Dendritic cell treated with granulocyte-macrophage colony-stimulating factor and Interleukin-4, amounts not matched to agents 40 ng/mL and 50 ng/mL, for 4 days (primary cell): ENCODE data around the gene CYB5B.

Experiments
- H3K27ac Mint-ChIP-seq: one replicate; pipeline ENCODE4 v1.8.0; 2022; ENCODE audit warnings: mild to moderate bottlenecking, mixed read lengths
- H3K27me3 Mint-ChIP-seq: one replicate; pipeline ENCODE4 v1.8.0; 2022; ENCODE audit warnings: mild to moderate bottlenecking, mixed read lengths
- H3K36me3 Mint-ChIP-seq: one replicate; pipeline ENCODE4 v1.8.0; 2022; ENCODE audit warnings: low read depth, mixed read lengths
- H3K4me1 Mint-ChIP-seq: one replicate; pipeline ENCODE4 v1.8.0; 2022; ENCODE audit warnings: low read depth, mixed read lengths
- H3K4me3 Mint-ChIP-seq: one replicate; pipeline ENCODE4 v1.8.0; 2022; ENCODE audit warnings: mild to moderate bottlenecking, moderate library complexity, mixed read lengths
- H3K9me3 Mint-ChIP-seq: one replicate; pipeline ENCODE4 v1.8.0; 2022; ENCODE audit warnings: mixed read lengths
- intact Hi-C: fragments of 100-400 bp; cut with micrococcal nuclease; formaldehyde crosslinking; loops from one replicate; pipeline ENCODE4 v1.15.0; 2022

Gene CYB5B, protein sequence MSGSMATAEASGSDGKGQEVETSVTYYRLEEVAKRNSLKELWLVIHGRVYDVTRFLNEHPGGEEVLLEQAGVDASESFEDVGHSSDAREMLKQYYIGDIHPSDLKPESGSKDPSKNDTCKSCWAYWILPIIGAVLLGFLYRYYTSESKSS

DNA sequence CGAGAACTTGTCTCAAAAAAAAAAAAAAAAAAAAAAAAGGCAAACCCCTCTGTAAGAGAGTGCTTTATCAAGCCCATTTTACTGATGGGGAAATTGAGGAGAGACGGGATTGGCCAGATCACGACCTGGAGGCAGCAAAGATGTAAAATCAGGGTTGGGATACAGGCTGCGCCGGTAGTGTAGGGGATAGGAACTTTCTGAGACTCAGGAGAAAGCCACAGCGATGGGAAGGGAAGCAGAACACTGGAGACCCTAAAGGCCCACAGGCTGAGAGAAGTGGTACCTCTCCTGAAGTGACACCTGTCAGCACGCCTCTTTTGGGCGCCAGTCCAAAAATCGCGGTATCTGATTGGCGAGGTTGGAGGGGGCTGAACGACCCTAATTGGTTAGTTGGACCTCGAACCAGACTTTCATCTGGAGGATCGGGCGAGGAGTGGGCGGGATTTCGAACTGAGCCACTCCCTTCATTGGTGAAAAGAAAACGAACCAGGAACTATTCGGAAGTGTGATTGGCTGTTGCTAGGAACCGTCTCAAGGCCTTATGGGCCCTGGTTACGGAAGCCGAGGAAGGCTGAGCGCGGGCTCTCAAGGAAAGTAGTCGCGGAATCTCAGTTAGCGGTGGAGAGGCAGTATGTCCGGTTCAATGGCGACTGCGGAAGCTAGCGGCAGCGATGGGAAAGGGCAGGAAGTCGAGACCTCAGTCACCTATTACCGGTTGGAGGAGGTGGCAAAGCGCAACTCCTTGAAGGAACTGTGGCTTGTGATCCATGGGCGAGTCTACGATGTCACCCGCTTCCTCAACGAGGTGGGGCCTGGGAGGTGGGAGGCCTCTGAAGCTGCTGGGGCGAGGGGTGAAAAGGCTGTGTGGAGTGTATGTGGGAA lies at the start of gene CYB5B:
Gene CYB5B (plus strand): TSS at position 567 of the 882 bp plus-strand sequence. CDS start 65 bp downstream, at position 632.
- Mint-ChIP-seq H3K36me3 (peaks cover 41% of the 10 kb centered on the region), H3K27me3 (no peaks in the 10 kb centered on the region), H3K9me3 (peaks cover 13% of the 10 kb centered on the region), H3K4me3 (peak within 1 kb of the TSS; percentile 99), H3K4me1 (peaks cover 36% of the 10 kb centered on the region), H3K27ac (peak within 1 kb of the TSS; percentile 93)
- intact Hi-C loops = loop anchor here (1.0 kb wide), 1 partner anchor 22 kb away; no protein-coding TSS in a partner anchor

DNA sequence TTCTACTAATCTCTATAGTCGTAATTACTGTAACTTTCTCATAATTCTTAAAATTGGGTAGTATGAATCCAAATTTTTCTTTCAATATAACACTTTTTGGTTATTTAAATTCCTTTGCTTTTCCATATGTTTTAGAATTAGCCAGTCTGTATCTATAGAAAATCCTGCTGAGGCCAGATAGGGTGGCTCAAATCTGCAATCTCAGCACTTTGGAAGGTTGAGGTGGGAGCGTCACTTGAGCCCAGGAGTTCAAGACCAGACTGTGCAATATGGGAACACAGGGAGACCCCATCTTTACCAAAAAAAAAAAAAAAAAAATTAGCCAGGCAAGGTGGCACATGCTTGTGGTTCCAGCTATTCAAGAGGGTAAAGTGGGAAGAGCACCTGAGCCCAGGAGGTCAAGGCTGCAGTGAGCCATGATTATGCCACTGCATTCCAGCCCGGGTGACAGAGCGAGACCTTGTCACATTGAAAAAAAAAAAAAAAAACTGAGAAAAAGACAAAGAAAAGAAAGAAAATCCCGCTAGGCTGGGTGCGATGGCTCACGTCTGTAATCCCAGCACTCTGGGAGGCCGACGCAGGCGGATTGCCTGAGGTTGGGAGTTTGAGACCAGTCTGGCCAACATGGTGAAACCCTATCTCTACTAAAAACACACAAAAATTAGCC lies 47.9 kb upstream of the CYB5B start:
- Mint-ChIP-seq H3K27ac (no peak overlapping the region), H3K4me1 (peaks cover 4% of the 10 kb centered on the region), H3K9me3 (no peaks in the 10 kb centered on the region), H3K4me3 (no peak overlapping the region), H3K27me3 (no peaks in the 10 kb centered on the region), H3K36me3 (peaks cover 76% of the 10 kb centered on the region)
- intact Hi-C loops = no loop called here

DNA sequence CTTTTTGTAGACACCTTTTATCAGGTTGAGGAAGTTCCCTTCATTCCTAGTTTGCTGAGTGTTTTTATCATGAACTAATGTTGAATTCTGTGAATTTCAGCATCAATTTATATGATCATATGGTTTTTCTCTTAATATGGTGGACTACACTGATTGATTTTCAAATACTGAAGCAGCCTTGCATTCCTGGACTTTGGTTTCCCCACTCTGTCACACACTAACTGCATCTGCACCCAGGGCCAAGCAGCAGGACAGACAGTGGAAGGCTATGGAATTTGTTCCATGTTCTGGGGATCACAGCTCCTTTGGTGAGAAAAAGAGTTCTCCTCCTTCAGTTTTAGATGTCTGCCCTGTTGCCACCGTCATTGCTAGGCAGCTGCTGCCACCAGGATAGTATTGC lies 46.4 kb upstream of the CYB5B start:
- intact Hi-C loops = no loop called here
- H3K4me3 Mint-ChIP-seq = no peak overlapping the region
- peak overlapping the region; percentile 25 for H3K27ac Mint-ChIP-seq
- H3K4me1 Mint-ChIP-seq = peaks cover 13% of the 10 kb centered on the region
- H3K27me3 Mint-ChIP-seq = no peaks in the 10 kb centered on the region
- no peaks in the 10 kb centered on the region for H3K9me3 Mint-ChIP-seq
- H3K36me3 Mint-ChIP-seq = peaks cover 73% of the 10 kb centered on the region

DNA sequence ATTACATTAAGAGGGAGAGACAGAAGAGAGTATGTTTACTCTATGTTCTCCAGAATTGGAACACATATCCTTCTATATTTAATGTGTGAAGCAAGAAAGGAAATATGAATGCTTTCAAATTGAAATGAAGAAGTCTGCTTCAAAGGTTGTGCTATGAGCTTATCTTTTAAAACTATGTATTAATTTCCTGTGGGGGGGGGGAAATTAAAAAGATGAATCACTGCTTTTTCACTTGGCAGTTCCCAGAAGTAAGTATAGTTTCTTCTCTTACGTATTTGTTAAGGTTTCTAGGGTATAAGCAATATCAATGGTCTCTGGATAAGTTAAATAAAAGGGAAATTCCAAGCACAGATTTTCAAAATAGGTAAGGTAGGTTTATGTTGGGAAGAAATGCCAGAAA lies 45.7 kb upstream of the CYB5B start:
- intact Hi-C loops = no loop called here
- no peaks in the 10 kb centered on the region for H3K9me3 Mint-ChIP-seq
- no peaks in the 10 kb centered on the region for H3K27me3 Mint-ChIP-seq
- peak overlapping the region; percentile 25 for H3K27ac Mint-ChIP-seq
- peaks cover 73% of the 10 kb centered on the region for H3K36me3 Mint-ChIP-seq
- peaks cover 19% of the 10 kb centered on the region for H3K4me1 Mint-ChIP-seq
- H3K4me3 Mint-ChIP-seq = no peak overlapping the region

DNA sequence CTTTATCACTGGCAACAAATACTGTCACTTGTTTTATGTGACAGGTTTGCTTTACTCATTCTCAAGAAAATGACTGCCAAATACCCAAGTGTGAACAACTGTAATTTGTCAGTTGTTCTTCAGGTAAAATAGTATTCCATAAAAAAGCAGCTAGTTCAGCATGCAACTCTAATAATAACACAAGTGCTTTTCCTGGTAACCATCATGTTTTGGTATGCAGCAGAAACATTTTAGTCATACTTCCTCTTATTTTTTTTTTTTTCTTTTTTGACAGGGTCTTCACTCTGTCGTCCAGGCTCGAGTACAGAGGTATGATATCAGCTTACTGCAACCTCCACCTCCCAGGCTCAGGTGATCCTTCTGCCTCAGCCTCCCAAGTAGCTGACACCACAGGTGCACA lies 43.2 kb upstream of the CYB5B start:
- Mint-ChIP-seq H3K36me3 (peaks cover 76% of the 10 kb centered on the region), H3K27ac (peak overlapping the region; percentile 89), H3K4me3 (peak overlapping the region; percentile 54), H3K27me3 (no peaks in the 10 kb centered on the region), H3K4me1 (peaks cover 32% of the 10 kb centered on the region), H3K9me3 (no peaks in the 10 kb centered on the region)
- intact Hi-C loops = no loop called here

DNA sequence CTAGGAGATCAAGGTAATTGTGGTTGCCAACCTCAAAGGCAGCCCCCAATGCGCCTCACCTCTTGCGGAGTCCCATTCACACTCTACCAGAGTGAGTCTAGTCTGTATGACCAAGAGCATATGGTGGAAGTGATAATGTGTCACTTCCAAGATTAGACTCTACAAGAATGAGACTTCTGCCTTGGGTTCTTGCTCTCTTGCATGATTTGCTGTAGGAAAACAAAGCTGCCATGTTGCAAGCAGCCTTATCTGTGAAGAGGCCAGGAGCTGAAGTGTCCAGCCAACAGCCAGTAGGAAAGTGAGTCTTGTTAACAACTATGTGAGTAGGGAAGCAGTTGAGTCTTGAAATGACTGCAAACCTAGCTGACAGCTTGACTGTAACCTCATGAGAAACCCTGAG lies 42.0 kb upstream of the CYB5B start:
- H3K4me3 Mint-ChIP-seq = no peak overlapping the region
- H3K4me1 Mint-ChIP-seq = peaks cover 32% of the 10 kb centered on the region
- H3K9me3 Mint-ChIP-seq = no peaks in the 10 kb centered on the region
- no peaks in the 10 kb centered on the region for H3K27me3 Mint-ChIP-seq
- H3K27ac Mint-ChIP-seq = peak overlapping the region; percentile 89
- H3K36me3 Mint-ChIP-seq = peaks cover 64% of the 10 kb centered on the region
- intact Hi-C loops = no loop called here

DNA sequence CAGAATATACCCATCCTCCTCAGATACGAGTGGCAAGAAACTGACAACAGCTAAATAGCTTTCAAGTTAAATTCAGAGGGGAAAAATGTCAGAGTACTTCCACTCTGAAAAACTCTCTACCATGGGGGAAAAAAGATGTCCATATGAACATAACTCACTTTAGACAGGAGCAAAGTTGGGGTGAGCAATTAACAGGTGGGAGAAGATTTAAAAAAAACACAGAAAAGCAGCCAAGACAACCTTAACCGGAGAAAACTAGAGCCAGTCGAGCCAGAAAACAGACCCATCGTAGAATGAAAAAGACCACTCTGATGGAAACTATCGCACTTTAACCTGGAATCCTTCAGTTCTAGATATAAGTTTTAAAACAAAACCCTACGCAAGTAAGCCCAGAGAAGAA lies 39.4 kb upstream of the CYB5B start:
- peaks cover 39% of the 10 kb centered on the region for H3K36me3 Mint-ChIP-seq
- H3K27me3 Mint-ChIP-seq = no peaks in the 10 kb centered on the region
- intact Hi-C loops = no loop called here

DNA sequence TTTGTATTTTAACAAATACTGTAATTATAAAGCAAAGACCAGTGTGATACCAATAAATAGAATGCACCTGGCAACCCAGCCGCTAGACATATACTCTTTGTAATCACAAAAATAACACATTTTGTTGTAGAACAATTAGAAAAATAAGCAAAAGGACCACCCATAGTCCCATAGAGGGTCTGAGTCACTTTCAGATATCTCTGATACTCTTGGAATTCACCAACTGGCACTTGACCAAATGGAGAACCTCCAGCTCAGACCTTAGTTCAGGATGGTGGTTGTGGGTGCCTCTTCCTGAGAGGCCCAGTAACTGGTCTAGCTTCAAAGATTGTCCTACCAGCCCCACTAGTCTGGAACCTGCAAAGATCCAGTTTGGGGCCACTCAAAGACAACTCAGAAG lies 37.8 kb upstream of the CYB5B start:
- intact Hi-C loops = loop anchor here (2.0 kb wide), 1 partner anchor 48 kb away; the partner anchor contains the start of genes COG8 and NIP7
- Mint-ChIP-seq H3K27ac (no peak overlapping the region), H3K9me3 (no peaks in the 10 kb centered on the region), H3K36me3 (peaks cover 34% of the 10 kb centered on the region), H3K4me1 (peaks cover 28% of the 10 kb centered on the region), H3K4me3 (no peak overlapping the region), H3K27me3 (no peaks in the 10 kb centered on the region)

More for the DNA sequence above, 39.4 kb upstream of the CYB5B start:
- Mint-ChIP-seq H3K9me3 (no peaks in the 10 kb centered on the region), H3K27ac (peak overlapping the region; percentile 89), H3K4me3 (peak overlapping the region; percentile 80), H3K4me1 (peaks cover 32% of the 10 kb centered on the region)

DNA sequence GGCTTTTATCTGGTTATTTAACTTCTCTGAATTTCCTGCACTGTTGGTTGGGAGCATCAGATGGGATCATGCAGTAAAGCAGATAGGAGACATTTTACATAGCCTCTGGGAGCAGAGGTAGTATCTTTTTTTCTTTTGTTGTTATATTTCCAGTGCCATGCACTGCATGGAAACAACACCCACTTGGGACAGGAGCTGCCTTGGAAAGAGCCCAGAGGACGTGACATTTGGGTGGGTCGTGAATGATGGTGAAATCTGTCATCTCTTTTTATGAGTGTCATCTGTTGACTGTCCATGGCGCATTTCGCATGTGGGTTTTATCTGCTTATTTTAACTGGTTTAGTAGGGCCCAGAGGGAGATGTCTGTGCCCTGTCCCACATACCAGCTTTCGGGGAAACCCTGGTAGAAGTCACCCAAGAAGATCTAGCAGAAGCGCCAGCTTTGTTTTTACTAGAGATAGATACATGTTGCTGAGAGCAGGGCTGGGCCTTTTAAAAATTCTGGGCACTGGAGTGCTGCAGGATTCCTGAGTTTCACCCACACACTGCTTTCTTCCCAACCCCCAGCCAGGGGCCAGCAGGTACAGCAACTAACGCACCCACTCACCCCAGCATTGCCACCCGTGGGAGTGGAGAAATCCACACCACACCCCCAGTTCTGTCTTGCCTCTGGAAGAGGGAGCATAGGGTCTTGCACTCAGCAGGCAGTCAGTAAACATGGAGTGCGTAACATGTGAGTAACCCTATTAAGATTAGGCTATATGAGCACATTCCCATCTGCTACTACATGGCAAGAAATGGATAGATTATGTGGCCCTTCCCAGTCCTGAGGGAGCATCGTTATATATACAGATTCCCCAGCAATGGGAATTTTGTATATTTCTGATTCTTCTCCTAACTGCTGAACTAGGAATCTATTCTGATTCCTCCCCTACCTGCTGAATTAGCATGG lies 30.2 kb upstream of the CYB5B start:
- Mint-ChIP-seq H3K36me3 (no peaks in the 10 kb centered on the region), H3K27me3 (peaks cover 29% of the 10 kb centered on the region), H3K27ac (no peak overlapping the region), H3K4me3 (no peak overlapping the region), H3K4me1 (peaks cover 25% of the 10 kb centered on the region), H3K9me3 (no peaks in the 10 kb centered on the region)
- intact Hi-C loops = no loop called here

DNA sequence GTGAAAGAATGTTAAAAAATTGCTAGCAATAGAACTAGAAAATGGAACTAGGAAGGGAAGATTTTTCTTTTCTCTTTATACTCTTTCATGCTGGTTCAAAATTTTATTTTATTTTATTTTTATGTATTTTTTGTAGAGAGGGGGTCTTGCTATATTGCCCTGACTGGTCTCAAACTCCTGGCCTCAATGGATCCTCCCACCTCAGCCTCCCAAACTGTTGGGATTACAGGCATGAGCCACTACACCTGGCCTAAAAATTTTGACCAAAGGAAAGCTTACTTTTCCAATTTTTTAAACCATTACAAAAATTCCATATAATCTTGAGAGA lies 28.6 kb upstream of the CYB5B start:
- peaks cover 32% of the 10 kb centered on the region for H3K4me1 Mint-ChIP-seq
- no peak overlapping the region for H3K4me3 Mint-ChIP-seq
- no peak overlapping the region for H3K27ac Mint-ChIP-seq
- peaks cover 41% of the 10 kb centered on the region for H3K27me3 Mint-ChIP-seq
- intact Hi-C loops = loop anchor here (5.0 kb wide), 1 partner anchor 166 kb away; no protein-coding TSS in a partner anchor
- H3K9me3 Mint-ChIP-seq = no peaks in the 10 kb centered on the region
- no peaks in the 10 kb centered on the region for H3K36me3 Mint-ChIP-seq

DNA sequence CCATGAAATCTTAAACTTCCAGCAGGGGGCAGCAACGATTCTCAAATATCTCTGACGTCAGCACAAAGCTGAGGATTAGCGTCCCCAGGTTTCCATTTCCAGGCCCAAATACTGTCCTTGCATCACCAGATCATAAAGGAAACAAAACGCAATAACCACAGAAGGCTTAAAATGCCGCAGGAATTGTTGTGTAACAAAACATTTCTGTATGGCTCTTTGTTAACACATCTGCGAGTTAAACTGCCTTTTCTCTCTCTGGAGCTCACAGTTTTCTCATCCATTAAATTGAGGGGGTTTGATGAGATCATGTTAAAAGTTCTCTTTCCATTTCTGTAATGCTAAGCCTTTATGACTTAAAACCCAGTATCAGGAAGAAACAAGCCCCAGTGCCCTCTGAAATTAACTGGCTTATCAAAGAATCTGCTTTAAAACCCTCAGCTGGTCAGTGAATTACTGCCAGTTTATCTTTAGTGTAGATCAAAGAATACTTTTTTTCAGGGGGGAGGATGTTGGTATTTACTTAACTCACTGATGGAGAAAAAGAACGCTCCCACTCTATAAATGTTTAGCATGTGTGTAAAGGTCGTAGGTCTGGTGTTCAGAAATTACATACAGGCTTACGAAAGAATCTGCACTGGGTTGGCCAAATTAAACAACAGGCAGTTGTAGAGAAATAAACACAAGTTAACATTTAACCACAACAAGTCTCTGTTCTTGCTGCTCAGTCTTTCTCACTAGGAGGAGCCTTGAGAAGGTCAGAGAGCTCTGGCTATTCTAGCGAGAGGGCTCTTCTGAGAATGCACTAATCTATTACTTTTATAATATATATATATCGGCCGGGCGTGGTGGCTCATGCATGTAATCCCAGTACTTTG lies 28.0 kb upstream of the CYB5B start:
- no peaks in the 10 kb centered on the region for H3K9me3 Mint-ChIP-seq
- H3K27ac Mint-ChIP-seq = no peak overlapping the region
- peaks cover 41% of the 10 kb centered on the region for H3K27me3 Mint-ChIP-seq
- no peaks in the 10 kb centered on the region for H3K36me3 Mint-ChIP-seq
- peaks cover 35% of the 10 kb centered on the region for H3K4me1 Mint-ChIP-seq
- intact Hi-C loops = loop anchor here (5.0 kb wide), 1 partner anchor 166 kb away; no protein-coding TSS in a partner anchor
- H3K4me3 Mint-ChIP-seq = no peak overlapping the region

DNA sequence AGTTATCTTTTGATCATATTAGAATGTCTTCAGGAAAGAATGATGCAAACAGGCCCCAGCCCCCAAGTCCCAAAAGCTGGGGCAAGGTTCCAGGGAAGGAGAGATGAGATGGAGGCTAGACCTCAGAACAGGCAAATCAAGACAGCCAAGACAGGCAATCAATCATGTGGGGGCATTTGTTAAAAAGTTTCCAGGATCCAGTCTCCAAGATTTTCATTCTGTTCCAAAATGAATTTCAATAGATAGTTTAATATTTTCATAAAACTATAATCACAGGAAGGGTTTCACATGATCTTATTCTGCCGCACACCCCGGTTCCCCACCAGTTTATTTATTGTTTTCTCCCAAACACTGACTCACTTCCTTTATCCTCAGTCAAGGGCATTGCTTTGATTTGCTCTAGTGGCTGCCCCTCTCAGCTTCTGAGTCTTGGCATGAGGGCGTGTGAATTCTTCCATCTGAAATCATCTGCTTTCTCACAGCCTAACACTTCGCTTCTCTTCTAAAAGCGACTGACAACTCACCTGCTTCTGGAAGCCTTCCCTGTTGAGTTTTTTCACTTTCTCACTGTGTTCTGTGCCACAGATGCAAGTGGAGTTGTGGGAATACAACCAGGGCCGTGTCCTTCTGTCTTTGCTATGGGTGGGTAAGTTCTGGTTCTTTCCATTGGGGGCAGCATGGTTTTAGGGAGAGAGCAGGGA lies 26.4 kb upstream of the CYB5B start:
- H3K9me3 Mint-ChIP-seq = no peaks in the 10 kb centered on the region
- intact Hi-C loops = loop anchor here (5.0 kb wide), 1 partner anchor 164 kb away; no protein-coding TSS in a partner anchor
- no peaks in the 10 kb centered on the region for H3K36me3 Mint-ChIP-seq
- H3K4me1 Mint-ChIP-seq = peaks cover 45% of the 10 kb centered on the region
- no peak overlapping the region for H3K4me3 Mint-ChIP-seq
- peaks cover 39% of the 10 kb centered on the region for H3K27me3 Mint-ChIP-seq
- no peak overlapping the region for H3K27ac Mint-ChIP-seq
